ENCODE data around the gene SULT6B1. TPM values are rescaled to one million over a fixed set of nuclear protein-coding genes. Genes with fewer than 3 reads are reported as not detected.
A peak's percentile ranks its signal among the peaks of the same experiment; 100 is the strongest.

The SULT6B1 gene
- total RNA-seq, 1 experiment from 2014 or later = not detected

DNA sequence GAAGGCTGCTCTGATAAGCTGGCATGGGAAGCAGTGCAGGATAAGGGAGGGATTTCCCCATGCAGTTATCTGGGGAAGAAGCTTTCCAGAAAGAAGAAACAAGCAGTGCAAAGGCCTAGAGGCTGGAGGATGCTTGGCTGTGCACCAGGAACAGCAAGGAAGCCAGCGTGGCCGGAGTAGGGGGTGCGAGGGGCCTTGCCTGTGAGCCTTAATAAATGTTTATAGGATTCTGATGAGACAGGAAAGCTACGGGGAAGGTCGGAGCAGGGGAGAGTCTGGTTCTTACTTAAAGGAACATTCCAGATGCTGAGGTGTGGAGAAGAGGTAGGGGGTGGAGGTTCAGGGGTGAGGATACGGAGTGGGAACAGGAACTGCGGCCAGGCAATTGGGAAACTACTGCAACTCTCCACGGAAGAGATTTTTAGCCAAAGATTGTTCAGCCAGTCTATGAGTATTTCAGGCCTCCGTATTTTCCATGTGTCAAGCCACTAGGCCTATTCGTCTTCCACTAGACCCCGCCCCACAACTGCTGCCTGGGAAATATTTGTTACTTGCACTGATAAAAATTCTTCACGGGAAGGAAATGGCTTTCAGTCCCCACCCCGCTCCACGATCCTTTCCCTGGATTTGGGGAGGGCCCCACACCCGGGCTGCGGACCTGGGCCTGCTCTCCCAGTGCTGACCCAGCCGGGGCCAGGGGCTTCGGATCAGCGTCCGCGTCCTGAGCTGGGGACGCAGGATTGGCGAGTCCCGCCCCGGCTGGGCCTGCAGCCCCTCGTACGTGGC is 32.2 kb downstream of the SULT6B1 start:
- peaks cover 10 to 26% (median 22%) of the 10 kb centered on the region in 3 experiments for H3K36me3 Mint-ChIP-seq (ENCODE audit: insufficient read depth in 1 of 3, low read depth in 3 of 3)
- H3K9ac ChIP-seq (ENCODE audit: extremely low read depth, insufficient read length, low read length) = peak overlapping the region; percentile 60
- TF ChIP-seq, protein P1, sequence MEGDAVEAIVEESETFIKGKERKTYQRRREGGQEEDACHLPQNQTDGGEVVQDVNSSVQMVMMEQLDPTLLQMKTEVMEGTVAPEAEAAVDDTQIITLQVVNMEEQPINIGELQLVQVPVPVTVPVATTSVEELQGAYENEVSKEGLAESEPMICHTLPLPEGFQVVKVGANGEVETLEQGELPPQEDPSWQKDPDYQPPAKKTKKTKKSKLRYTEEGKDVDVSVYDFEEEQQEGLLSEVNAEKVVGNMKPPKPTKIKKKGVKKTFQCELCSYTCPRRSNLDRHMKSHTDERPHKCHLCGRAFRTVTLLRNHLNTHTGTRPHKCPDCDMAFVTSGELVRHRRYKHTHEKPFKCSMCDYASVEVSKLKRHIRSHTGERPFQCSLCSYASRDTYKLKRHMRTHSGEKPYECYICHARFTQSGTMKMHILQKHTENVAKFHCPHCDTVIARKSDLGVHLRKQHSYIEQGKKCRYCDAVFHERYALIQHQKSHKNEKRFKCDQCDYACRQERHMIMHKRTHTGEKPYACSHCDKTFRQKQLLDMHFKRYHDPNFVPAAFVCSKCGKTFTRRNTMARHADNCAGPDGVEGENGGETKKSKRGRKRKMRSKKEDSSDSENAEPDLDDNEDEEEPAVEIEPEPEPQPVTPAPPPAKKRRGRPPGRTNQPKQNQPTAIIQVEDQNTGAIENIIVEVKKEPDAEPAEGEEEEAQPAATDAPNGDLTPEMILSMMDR (conservative IDR thresholded peaks at IDR 0.05) = no peak
- H3K14ac ChIP-seq (ENCODE audit: insufficient read depth, low read length) = peak overlapping the region; percentile 82; the same call in 1 of the 2 replicates
- H3K4me3 Mint-ChIP-seq = peak overlapping the region; percentile 76 to 79
- peak; percentile 31 for DNase-seq
- no peak overlapping the region for H4K91ac ChIP-seq (ENCODE audit: insufficient read length, low read depth, low read length)
- H3K4ac ChIP-seq (ENCODE audit: low read depth, low read length) = no peak overlapping the region
- H2BK120ac ChIP-seq (ENCODE audit: low read depth, low read length, poor library complexity, severe bottlenecking) = no peak overlapping the region
- peaks cover 9% of the 10 kb centered on the region for H3K23me2 ChIP-seq (ENCODE audit: insufficient read length, low read depth, low read length, poor library complexity, severe bottlenecking)
- H2AFZ ChIP-seq (ENCODE audit: low read length) = no peak overlapping the region
- H3K56ac ChIP-seq (ENCODE audit: insufficient read length, low read depth, low read length) = no peak overlapping the region
- no peak overlapping the region for H2BK20ac ChIP-seq (ENCODE audit: low read depth, low read length, poor library complexity, severe bottlenecking)
- no peak overlapping the region for H4K8ac ChIP-seq (replicated peaks; ENCODE audit: insufficient read length, low read depth, low read length)
- H3K79me2 ChIP-seq (ENCODE audit: insufficient read depth, low read length) = no peaks in the 10 kb centered on the region; the same call in 1 of the 2 replicates
- no peak overlapping the region for H3K27ac ChIP-seq (ENCODE audit: insufficient read length, low read depth, low read length)
- no peak overlapping the region for H2BK15ac ChIP-seq (ENCODE audit: low read depth, low read length)
- H3K9me3 Mint-ChIP-seq = no peaks in the 10 kb centered on the region
- H3K27ac Mint-ChIP-seq = peak overlapping the region; percentile 29 to 96 (median 75); a peak in 6 of 7 replicates
- peaks cover 4% of the 10 kb centered on the region; the same call in 1 of the 2 replicates for H3K27me3 Mint-ChIP-seq (ENCODE audit: low read depth)
- WGBS (ENCODE audit: extremely low coverage, insufficient read length, low lambda C conversion rate) = no CpG with 5 or more reads among the region's 27 CpGs
- H3K9me3 ChIP-seq (ENCODE audit: control insufficient read depth, low read depth, low read length) = no peaks in the 10 kb centered on the region
- no peak overlapping the region for H3K23ac ChIP-seq (ENCODE audit: insufficient read length, low read depth, low read length)
- H4K5ac ChIP-seq (ENCODE audit: insufficient read length, low read depth, low read length) = no peak overlapping the region
- no peak overlapping the region for H2AK5ac ChIP-seq (ENCODE audit: insufficient read length, low read length)
- H2BK5ac ChIP-seq (ENCODE audit: insufficient read length, low read length) = no peak overlapping the region
- H3K4me1 ChIP-seq (ENCODE audit: insufficient read depth, low read length) = no peaks in the 10 kb centered on the region
- H3T11ph ChIP-seq (ENCODE audit: low read length) = no peak overlapping the region
- peak overlapping the region; percentile 83 for H3K4me2 ChIP-seq (ENCODE audit: insufficient read depth, insufficient read length, low read length)
- peaks cover 32 to 44% of the 10 kb centered on the region in 2 experiments for H3K4me1 Mint-ChIP-seq
- no peak overlapping the region for H3K18ac ChIP-seq (ENCODE audit: insufficient read length, low read depth, low read length)
- no peak overlapping the region for H2BK12ac ChIP-seq (ENCODE audit: insufficient read length, low read depth, low read length)
- H4K20me1 ChIP-seq (ENCODE audit: control insufficient read depth, insufficient read depth, insufficient read length) = no peaks in the 10 kb centered on the region
- H3K79me1 ChIP-seq (ENCODE audit: insufficient read depth, low read depth, low read length, poor library complexity, severe bottlenecking) = peaks cover 3% of the 10 kb centered on the region
- no peaks in the 10 kb centered on the region for H3K27me3 ChIP-seq (ENCODE audit: insufficient read depth, low read length)
